Lower lobe of right lung (tissue), 2 donors: ENCODE measurements around the gene IL11. TPM values are rescaled to one million over a fixed set of nuclear protein-coding genes. Genes with fewer than 3 reads are reported as not detected.
A peak's percentile ranks its signal among the peaks of the same experiment; 100 is the strongest.

ENCODE experiments used
- ATAC-seq, 2 donors: fragments of 200-7000 bp; cut with Tn5 transposase; one replicate each; pipeline ENCODE4 v1.9.1; 2020 to 2022; ENCODE audit warnings: mild to moderate bottlenecking in 2 of 2, moderate library complexity in 2 of 2
- DNase-seq: peaks from one replicate; pipeline ENCODE4 v3.0.0-alpha.2; 2020
- H3K27ac ChIP-seq: fragments of 200-600 bp; one replicate; pipeline ENCODE4 v1.8.0; 2022
- H3K27me3 ChIP-seq: fragments of 200-600 bp; one replicate; pipeline ENCODE4 v1.8.0; 2022; ENCODE audit warnings: low read depth
- H3K36me3 ChIP-seq: fragments of 200-600 bp; one replicate; pipeline ENCODE4 v1.8.0; 2022; ENCODE audit warnings: mild to moderate bottlenecking
- H3K4me1 ChIP-seq: fragments of 200-600 bp; one replicate; pipeline ENCODE4 v1.8.0; 2022
- H3K4me3 ChIP-seq: fragments of 200-600 bp; one replicate; pipeline ENCODE4 v1.8.0; 2022; ENCODE audit warnings: mild to moderate bottlenecking
- H3K9me3 ChIP-seq: fragments of 200-600 bp; one replicate; pipeline ENCODE4 v1.8.0; 2022
- intact Hi-C: fragments of 100-400 bp; cut with DNase I; formaldehyde crosslinking; loops from one replicate; pipeline ENCODE4 v1.11.0; 2022
- total RNA-seq: library from RNA; stranded (reverse); fragmentation: NEBNext Ultra II Directional; extraction: Animal tissue kit (Norgen Biotek cat#: 25700); gene quantifications from one replicate; pipeline ENCODE4 v1.2.1, GENCODE V29; 2021
- TF ChIP-seq, protein P1 (sequence below): fragments of 200-600 bp; IDR thresholded peaks from one replicate; pipeline ENCODE4 v1.8.0; 2022; ENCODE audit warnings: antibody characterized with exemption, mild to moderate bottlenecking
- donor health status: DM: no; HTN: yes; CAD: no; lungs with severe emphysema.

Gene IL11
- total RNA-seq, 1 donor from 2014 or later, result not detected

DNA sequence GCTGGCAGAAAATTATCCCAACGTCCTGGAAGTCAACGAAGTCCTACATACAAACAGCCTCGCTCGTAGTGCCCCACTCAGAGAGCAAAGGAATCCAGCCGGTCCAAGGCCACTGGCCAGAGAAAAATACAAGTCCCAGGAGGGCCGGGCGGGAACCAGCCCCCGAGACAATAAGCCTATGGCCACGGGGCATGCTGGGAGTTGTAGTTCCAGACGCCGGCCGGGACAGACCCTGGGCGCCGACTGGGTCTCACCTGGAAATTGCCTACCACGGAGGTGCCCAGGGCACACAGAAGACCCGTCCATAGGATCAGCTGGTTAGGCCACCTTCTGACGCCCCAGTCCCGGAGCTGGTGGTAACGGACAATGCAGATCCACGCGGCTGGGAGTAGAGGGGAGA is 50.5 kb downstream of the IL11 start:
- no peak overlapping the region for H3K4me3 ChIP-seq
- no peaks in the 10 kb centered on the region for H3K9me3 ChIP-seq
- TF ChIP-seq, protein P1, sequence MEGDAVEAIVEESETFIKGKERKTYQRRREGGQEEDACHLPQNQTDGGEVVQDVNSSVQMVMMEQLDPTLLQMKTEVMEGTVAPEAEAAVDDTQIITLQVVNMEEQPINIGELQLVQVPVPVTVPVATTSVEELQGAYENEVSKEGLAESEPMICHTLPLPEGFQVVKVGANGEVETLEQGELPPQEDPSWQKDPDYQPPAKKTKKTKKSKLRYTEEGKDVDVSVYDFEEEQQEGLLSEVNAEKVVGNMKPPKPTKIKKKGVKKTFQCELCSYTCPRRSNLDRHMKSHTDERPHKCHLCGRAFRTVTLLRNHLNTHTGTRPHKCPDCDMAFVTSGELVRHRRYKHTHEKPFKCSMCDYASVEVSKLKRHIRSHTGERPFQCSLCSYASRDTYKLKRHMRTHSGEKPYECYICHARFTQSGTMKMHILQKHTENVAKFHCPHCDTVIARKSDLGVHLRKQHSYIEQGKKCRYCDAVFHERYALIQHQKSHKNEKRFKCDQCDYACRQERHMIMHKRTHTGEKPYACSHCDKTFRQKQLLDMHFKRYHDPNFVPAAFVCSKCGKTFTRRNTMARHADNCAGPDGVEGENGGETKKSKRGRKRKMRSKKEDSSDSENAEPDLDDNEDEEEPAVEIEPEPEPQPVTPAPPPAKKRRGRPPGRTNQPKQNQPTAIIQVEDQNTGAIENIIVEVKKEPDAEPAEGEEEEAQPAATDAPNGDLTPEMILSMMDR, result no peak
- DNase-seq (no peak), ATAC-seq (peak; percentile 26 to 42)
- no peaks in the 10 kb centered on the region for H3K36me3 ChIP-seq
- no peaks in the 10 kb centered on the region for H3K4me1 ChIP-seq
- peaks cover 5% of the 10 kb centered on the region for H3K27me3 ChIP-seq
- intact Hi-C loops, result no loop called here
- H3K27ac ChIP-seq, result no peak overlapping the region

DNA sequence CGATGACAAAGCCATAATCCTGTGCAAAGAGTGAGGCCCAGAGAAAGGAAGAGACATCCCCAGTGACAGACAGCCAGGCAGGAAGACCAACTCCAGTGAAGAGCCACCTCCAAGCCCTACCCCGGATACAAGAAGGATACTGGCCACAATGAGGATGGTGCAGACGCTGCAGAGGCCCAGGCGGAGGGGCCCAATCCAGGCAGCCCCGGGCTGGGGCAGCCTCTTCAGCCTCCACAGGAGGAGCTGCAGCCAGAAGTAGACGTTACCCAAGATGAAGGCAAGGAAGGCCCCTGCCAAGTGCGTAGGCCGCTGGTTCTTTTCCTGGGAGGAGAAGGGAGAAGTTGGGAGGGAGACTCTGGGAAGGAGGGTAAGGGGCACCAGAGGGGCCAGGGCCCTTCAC is 53.6 kb downstream of the IL11 start:
- no peak overlapping the region for H3K27ac ChIP-seq
- TF ChIP-seq, protein P1, result no peak

DNA sequence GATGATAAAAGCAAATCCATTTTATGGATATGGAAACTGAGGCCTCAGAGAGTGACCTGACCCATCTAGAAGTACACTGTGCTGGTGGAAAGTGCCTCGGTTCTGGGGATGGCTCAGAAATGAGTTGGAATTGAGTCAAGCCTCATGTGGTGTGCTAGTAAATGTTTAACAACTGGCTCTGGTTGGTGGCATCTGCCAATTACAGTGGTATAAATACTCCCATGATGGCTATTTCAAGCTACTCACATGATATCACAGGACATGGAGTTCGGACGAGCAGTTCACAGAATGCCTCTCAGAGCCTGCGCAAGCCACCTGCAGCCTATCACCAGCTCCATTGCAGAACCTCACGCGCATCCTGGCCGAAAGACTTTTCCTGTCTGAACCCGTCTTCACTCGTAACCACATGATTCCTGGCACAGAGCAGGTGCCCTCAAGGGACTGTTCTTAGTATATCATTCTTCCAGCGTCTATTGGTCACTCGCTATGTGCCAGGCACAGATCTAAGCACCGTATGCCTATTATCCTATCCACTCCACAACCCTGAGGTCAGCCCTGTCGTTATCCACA is 54.2 kb downstream of the IL11 start:
- no peak for DNase-seq
- intact Hi-C loops, result no loop called here
- TF ChIP-seq, protein P1, result no peak
- Histone ChIP-seq H3K36me3 (no peaks in the 10 kb centered on the region), H3K4me3 (no peak overlapping the region), H3K9me3 (no peaks in the 10 kb centered on the region), H3K27ac (no peak overlapping the region), H3K4me1 (no peaks in the 10 kb centered on the region), H3K27me3 (peaks cover 5% of the 10 kb centered on the region)
- ATAC-seq, result no peak

More for the DNA sequence above, 53.6 kb downstream of the IL11 start:
- Histone ChIP-seq H3K4me1 (no peaks in the 10 kb centered on the region), H3K9me3 (no peaks in the 10 kb centered on the region), H3K36me3 (no peaks in the 10 kb centered on the region), H3K27me3 (peaks cover 5% of the 10 kb centered on the region), H3K4me3 (no peak overlapping the region)
- no peak for DNase-seq
- intact Hi-C loops, result no loop called here
- ATAC-seq, result no peak

DNA sequence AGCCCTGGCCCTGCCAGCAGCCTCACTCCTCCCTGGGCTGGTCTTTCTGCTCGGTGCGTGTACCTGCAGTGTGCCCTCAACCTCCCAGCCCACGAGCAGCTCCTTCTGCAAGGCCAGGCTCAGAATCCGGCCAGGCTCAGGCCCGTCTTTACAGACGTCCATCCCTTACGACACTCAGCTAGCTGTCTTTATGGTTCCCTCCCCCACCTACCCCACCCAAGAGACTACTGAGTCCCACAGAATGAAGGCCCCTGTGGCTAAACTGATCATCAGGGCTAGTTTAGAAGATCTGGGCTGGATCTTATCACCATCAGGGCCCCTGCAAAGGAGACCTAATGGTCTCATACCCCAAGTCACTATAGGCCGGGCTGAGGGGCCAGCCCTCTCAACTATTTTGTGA is 55.9 kb downstream of the IL11 start:
- intact Hi-C loops, result no loop called here
- H3K36me3 ChIP-seq, result no peaks in the 10 kb centered on the region
- no peaks in the 10 kb centered on the region for H3K4me1 ChIP-seq
- H3K9me3 ChIP-seq, result no peaks in the 10 kb centered on the region
- no peak overlapping the region for H3K27ac ChIP-seq
- H3K27me3 ChIP-seq, result no peaks in the 10 kb centered on the region
- ATAC-seq (no peak), DNase-seq (no peak)
- TF ChIP-seq, protein P1, result no peak
- no peak overlapping the region for H3K4me3 ChIP-seq

Other genes starting within 250 kb of the IL11 start
- gene TNNT1, start 221.3 kb downstream of the IL11 start, total RNA-seq, result not detected
- gene TNNI3, start 212.7 kb downstream of the IL11 start, total RNA-seq, result 2.3 TPM
- 12.8 TPM for gene DNAAF3, start 203.8 kb downstream of the IL11 start, total RNA-seq
- gene SYT5, start 190.2 kb downstream of the IL11 start, total RNA-seq, result not detected
- gene PTPRH, start 161.0 kb downstream of the IL11 start, total RNA-seq, result 0.30 TPM
- 4.8 TPM for gene TMEM86B, start 141.7 kb downstream of the IL11 start, total RNA-seq
- gene PPP6R1, start 111.4 kb downstream of the IL11 start, total RNA-seq, result 69.1 TPM
- gene HSPBP1, start 90.4 kb downstream of the IL11 start, total RNA-seq, result 23.9 TPM
- 1.0 TPM for gene BRSK1, start 86.5 kb downstream of the IL11 start, total RNA-seq
- gene TMEM150B, start 45.1 kb downstream of the IL11 start, total RNA-seq, result 45.5 TPM
- 14.7 TPM for gene KMT5C, start 30.6 kb downstream of the IL11 start, total RNA-seq
- not detected for gene COX6B2, start 15.7 kb downstream of the IL11 start, total RNA-seq
- gene GARIN5B, start 7.2 kb downstream of the IL11 start, total RNA-seq, result not detected
- gene TMEM190, start 6.4 kb upstream of the IL11 start, total RNA-seq, result 16.2 TPM
- gene TMEM238, start 13.8 kb upstream of the IL11 start, total RNA-seq, result 16.4 TPM
- 1,501 TPM for gene RPL28, start 15.5 kb upstream of the IL11 start, total RNA-seq
- gene UBE2S, start 37.3 kb upstream of the IL11 start, total RNA-seq, result 18.6 TPM
- not detected for gene SHISA7, start 72.8 kb upstream of the IL11 start, total RNA-seq
- 28.6 TPM for gene ISOC2, start 91.2 kb upstream of the IL11 start, total RNA-seq
- gene C19orf85, start 94.3 kb upstream of the IL11 start, total RNA-seq, result not detected
- 7.1 TPM for gene ZNF628, start 106.2 kb upstream of the IL11 start, total RNA-seq
- 16.6 TPM for gene NAT14, start 114.7 kb upstream of the IL11 start, total RNA-seq
- gene SSC5D, start 118.0 kb upstream of the IL11 start, total RNA-seq, result 4.7 TPM
- not detected for gene SBK2, start 166.7 kb upstream of the IL11 start, total RNA-seq
- 0.80 TPM for gene SBK3, start 175.1 kb upstream of the IL11 start, total RNA-seq
- 12.7 TPM for gene ZNF579, start 210.4 kb upstream of the IL11 start, total RNA-seq
- gene FIZ1, start 229.1 kb upstream of the IL11 start, total RNA-seq, result 14.3 TPM
- gene ZNF524, start 229.8 kb upstream of the IL11 start, total RNA-seq, result 33.4 TPM
- 16.5 TPM for gene ZNF865, start 235.2 kb upstream of the IL11 start, total RNA-seq